HG03196 (cell line): ENCODE data around the gene GRAMD1B.

Source experiments
- ATAC-seq: cut with Tn5 transposase; IDR thresholded peaks from one replicate; pipeline ENCODE4 v1.9.1; 2021; ENCODE audit not compliant: unreplicated experiment

The GRAMD1B gene

DNA sequence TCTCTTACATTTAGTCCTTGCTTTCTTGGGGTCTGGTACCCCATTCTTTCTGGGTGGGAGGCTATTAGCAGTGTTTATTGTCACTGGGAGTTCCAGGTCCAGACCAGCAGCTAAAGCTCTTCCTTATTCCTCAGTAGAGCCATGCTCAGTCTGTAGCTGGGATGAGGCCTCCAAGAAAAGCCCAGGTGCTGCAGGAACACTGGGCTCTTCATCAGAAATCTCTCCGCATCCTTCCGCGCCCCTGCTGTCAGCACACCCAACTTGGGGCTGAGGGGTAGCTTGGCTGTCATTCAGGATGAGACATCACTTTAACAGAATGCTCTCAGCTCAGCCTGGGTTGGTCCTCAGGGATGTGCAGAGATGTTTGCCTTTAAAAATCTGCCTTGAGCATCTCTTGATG is 97.5 kb downstream of the GRAMD1B start:
- ATAC-seq, result no peak

DNA sequence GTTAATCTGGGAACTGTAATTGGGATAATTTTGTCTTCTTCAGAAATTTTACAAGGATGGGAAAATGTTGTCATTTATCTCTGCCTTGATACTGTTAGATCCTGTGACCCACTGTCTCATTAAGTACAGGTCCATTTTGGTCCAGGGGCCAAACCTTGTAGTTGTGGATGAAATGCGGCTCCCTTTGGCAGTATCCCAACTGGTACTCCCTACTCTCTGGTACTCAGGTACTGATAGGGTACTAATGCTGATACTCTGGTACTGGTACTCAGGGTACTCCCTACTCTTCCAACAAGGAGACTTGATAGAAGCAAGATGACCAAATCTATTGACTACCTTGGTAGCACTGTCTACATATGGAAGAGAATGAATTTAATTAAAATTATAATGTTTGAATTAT is 97.9 kb downstream of the GRAMD1B start:
- ATAC-seq, result no peak

DNA sequence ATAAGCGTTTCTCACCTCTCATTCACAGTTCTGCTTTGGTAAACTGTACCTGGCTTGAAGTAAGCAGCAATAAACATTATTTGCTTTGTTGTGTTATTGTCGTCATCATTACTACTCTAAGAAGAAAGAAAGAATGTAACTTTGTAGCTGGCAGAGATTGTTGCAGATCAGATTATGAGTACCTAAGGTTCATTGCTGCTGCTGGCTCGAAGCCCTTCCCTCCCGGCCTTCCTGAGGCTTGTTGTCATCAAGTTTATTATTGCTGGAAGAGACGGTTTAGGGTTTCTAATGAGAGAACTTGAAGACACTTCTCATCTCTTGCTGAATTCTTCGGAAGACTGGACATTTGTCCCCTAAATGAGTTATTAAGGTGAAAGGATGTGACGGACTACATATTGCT is 101.3 kb downstream of the GRAMD1B start:
- no peak for ATAC-seq

DNA sequence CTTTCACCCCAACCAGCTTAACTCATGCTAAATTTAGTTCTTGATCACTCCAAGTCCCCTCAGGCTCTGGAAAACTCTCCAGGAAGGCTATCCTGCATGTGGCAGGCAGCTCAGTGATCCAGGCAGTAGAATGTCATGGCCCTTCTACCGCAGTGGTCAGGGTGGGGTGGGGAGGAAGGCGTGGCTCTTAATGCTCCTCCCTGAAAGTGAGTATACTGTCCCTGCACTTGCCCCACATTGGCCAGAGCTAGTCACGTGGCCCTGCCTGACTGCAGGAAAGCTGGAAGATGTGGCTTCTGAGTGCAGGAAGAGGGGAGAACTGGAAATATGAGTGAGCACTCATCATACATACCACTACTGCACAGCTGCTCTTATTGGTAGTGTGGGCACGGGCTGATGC is 102.1 kb downstream of the GRAMD1B start:
- ATAC-seq, result no peak

DNA sequence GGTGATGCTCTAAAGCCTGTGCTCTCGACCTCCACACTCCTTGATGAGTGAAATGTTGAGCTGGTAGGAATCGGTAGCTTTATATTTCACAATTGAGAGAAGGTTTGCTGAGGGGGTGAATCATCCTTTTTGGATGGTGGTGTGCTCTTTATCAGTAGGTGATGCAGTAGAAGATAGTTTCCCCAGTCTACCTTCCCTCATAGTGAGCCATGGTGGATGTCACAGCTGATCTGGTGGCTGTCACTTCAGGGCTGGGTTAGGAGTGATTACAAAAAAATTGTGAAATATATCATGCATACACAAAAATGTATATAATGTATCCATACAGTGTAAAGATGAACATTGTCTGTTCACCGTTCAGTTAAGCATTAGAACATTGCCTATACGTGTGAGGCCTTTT is 105.3 kb downstream of the GRAMD1B start:
- ATAC-seq, result no peak

DNA sequence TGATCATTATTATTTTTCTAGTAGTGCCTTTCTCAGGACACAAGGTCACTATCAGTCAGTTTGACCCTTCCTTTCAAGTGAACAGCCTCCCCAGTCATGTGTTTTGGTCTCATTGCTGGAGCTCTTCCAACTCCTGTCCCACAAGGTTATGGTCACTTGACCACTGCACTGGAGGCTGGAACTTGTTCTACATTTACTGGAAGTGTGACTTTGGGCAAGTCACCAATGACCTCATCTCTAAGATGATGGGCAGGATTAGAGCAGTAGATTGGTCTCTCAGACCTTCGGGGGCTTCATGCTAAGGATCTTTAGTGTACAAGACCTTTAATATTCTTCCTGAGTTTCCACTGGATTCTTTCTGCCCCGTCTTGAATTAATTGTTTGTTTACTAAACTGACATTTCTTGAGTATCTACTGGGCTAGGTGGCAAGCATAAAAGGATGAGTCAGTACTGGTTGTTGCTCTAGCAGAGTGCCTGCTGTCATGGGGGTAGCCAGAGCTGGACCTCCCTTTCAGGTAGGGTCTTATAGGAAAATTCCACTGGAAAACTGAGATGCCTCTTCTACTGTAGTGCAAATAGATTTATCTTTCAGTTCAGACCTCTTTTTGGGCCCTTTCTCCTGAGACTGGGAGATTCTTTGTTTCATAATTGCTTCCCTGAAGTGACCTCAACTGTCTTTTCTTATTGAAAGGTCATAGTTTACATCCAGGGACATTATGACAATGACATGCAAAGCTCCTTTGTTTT is 106.8 kb downstream of the GRAMD1B start:
- no peak for ATAC-seq

DNA sequence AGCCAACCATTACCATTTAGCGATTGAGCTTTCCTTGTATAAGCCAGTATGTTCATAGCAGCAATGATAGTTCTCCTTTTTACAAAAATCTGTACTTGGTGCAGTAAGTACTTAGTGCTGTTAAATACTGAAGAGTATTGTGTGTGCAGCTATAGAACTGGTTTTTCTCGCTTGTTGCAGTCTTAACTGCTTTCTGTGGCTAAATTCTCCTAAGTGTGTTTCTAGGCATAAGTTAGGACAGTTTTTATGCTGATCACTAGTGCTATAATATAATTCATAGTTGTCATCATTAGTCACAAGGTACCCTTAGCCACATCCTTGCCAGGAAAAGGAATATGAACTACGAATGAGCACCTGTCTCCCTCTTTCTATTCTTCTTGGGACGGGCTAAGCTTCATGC is 107.7 kb downstream of the GRAMD1B start:
- no peak for ATAC-seq

DNA sequence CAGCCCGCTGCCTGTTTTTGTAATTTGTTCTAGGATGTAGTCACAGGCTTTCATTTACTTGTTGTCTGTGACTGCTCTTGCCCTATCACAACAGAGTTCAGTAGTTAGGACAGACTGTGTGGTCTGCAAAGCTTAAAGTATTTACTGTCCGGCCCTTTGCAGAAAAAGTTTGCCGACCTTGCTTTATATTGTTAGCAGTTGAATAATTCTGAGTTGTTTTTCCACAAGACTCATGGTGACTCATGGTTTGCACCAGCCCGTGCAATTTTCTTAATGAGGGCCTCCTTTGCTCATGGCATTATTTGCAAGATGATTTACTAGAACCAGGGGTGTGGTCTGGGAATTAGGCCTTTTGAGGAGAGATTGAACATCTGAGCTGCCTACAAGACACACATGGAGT is 113.7 kb downstream of the GRAMD1B start:
- ATAC-seq, result no peak

DNA sequence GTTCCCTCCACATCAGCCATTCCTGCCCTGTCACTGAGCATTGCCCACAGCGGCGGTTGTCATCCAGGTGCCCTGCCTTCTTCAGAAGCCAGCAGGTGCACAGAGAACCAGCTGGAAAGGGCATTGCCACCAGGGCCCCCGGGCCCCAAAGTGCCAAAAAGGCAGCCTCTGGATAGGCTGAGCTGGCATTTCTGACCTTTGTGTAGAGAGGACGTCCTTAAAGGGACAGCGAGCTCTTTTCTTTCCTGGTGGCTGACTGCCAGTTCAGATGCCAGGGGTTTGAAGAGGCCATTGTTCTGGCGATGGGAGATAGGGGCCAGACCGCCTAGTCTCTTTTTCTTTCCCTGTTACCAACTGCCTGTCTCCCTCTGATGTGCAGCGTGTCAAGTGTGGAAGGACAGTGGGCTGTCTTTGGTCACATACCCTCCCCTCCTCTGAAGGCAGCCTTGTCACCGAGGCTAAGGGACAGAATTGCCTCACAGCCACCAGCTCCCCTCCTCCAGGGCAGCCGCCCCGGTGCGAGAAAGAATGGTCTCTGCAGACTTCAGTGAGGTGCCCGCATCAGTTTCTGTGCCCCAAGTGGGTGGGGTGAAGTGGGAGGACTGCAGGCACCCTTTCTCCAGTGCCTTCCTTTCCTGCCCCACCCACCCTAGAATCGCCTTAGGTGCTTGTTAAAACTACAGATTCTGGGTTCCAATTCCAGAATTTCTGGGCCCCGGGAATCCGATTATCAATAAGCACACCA is 114.7 kb downstream of the GRAMD1B start:
- no peak for ATAC-seq

DNA sequence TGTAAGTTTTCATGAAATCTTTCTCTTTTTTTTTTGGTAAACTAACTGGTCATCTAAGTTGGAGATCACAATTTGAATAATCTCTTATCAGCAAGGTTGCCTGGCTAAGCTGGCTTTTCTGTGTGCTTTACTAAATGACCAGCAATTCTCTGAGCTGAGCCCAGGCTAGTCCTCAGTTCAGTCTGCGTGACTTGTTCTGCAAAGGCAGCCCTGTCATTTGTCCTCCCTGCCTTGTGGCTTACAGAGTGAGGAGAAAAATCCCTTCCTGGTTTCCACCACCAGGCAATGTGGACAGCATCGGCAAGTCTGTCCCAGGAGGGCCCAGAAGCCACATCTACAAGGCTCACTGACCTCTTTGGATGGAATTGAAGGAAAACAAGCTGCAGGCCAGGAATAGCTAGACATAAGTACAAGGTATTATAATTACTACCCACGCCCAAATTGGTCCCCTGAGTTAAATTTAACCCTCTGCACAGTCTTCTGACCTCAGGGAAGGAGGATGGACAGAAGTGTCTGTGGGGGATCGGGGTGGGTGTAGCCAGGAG is 115.7 kb downstream of the GRAMD1B start:
- ATAC-seq, result no peak

DNA sequence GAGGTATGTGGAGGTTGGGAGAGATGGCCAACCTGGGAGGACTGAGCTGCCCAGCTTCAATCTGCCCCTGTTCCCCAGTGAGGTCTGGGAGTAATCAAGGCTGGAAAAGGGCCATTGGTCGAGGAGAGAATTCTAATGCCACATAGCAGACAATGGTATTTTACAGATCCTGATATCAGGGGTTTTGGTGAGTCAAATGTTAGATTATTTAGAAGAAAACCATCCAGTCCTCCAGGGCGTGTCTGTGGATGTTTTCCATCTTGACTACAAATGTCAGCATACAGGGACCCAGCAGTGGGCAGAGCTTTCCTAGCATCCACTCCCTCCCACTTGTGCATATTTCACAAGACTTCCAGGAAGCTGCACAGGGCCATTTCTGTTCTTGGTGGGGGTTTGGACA is 116.4 kb downstream of the GRAMD1B start:
- ATAC-seq, result no peak

DNA sequence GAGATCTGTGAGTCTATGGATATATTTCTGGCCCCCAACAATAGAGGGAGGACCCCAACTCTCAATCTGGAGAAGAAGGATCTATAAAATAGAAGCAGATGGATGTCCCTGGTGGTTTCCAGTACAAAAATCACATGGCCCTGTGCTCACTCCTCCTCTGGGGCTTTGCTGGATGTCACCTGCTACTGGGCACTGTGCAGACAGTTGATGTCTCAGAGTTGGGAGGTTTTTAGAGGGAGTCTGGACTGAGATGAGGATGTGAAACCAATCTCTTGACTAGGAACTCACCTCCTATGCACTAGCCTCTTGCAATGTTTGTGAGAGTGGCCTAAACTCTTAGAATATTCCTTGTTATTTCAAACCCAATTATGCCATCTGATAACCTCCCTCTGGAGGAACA is 117.1 kb downstream of the GRAMD1B start:
- peak; percentile 81 for ATAC-seq

DNA sequence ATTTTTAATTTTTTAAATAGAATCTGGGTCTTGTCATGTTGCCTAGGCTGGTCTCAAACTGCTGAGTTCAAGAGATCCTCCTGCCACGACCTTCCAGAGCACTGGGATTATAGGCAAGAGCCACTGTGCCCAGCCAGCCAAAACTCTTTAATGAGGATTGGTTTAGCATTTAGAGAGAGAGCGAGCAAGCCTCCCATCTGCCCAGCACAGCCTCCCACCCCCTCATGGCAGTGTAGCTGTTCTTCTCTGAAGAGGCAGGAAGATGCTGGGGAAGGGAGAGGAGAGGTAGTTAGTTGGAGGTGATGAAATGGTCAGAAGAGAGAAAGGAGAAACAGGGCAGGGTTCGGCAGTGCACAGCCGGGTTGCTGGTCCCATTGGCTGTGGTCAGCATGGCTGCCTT is 118.7 kb downstream of the GRAMD1B start:
- ATAC-seq, result no peak

DNA sequence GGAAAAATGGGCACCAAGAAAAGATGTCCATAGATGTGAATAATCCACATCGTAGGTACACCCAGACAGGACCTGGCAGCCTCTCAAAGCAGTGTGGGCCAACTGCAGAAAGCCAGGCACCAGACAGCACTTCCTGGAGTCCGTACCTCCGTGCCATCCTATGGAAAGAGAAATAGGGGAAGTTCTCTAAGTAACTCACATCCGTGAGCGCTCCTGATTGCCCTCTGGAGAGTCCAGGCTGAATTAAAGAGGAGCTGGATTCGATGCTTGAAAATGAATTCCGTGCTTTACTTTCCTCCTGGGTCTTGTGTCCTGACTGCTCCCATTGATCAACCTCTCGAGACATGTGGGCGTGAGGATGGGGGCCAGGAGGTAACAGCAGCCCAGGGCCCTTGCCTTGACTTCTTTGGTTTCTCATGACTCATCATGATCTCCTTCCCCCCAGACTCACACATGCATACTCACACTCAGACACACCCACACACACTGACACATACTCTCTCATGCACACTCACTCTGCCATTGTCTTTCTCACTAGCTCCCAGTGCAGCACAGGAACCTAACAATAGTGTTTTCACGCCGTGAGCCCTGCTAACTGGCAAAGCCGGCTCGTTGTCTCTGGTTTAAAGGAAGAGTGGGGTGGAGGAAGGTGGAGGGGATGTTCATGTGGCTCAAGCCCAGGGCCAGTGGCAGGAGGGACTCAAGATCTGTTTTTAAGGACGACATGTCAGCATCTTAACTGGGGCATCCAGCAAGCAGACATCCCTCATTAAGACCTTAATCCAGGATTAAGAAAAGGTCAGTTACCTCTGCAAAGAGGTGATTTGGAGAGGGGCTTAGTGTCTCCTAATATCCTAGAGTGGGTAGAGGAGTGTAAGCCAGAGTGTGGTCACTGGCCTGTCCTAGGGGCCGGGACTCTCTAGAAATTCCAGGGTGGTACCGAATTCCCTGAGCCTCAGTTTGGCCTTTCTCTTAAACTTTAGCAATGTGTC is 120.2 kb downstream of the GRAMD1B start:
- ATAC-seq, result no peak

DNA sequence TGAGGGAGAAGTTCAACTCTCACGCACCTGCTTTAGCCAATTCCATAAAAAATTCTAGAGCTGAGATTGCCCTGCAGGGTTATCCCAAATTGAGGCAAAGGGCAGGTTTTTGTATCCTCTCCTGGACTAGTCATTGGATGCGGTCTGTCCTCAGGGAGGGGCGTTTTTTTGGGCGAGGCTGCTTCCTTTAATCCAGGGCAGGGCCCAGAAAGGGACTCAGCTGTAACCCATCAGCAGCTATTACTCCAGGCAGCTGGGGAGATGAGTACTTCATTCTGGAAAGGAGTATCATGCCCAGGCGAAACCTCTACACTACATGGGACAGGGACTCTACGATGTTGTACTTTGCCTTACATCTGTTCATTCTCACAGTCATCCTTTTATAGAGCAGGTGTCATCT is 121.0 kb downstream of the GRAMD1B start:
- no peak for ATAC-seq

DNA sequence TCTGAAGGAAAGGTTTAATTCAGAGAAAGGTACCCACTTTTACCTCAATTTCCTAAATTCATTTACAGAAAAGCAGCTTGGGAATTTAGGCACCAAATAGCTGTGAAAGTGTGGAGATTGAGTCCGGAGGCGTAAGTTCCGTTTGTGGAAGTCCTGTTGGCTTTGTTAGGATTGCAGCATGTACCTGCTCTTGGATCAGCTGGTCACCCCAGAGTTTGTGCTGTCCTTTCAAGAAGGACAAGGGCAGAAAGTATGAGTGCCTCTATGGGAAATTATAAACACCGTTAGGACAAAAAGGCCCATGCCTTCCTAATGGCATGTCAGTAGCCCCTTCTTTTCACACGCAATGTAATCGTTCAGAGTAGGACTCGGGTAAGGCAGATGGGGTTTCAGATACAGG is 126.6 kb downstream of the GRAMD1B start:
- ATAC-seq, result no peak

DNA sequence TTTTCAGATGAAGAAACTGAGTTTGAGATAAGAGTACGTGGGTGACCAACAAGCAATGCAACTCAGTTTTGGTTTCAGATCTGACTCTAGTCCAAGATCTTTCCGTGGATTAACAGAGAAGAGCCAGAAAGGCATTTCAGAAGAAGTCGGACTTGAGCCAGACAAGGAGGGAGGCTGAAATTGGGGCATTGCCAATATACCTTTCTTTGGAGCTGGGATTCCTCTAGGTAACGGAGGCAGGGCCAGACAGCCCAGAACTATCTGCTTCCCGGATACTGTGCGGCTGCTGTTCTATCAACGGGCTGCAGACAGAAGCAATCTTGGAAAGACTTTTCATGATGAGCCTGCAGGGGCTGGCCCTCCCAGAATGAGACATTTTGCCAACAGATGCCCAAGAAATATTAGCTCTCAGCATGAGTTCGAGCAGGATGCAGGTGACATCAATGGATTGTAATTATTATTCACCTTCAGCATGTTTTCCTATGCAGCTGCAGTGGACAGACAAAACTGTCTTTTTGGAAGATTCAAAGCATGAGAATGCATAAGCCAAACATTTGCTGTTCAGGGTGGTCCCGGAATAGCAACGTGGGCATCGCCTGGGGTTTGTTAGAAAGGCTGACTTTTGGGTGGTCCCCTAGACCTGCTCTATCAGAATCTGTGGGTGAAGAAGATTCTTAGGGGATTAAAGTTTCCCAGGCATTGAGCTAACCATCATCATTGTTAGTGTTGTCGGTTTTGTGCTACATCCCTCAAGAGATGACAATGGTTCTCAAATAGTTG is 128.7 kb downstream of the GRAMD1B start:
- ATAC-seq, result no peak

DNA sequence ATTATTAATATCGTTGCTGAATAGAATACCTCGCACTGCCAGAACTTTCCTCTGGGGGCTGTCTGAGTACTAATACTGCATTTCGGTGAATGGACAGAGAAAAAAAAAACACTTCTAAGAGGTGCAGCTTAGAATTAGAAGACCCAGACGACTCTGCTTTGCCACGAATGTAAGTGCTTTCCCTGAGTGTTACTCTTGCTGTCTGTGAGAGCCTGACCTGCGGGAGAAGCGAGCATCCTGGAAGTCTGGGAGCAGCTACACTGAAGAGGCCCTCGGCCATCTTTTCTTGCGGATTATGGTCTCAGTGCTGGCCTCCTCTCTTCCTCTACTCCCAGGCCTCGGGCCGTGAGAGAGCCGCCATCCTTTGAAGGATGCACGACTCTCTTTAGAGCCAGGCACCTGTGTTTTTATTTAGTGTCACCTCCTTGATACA is 129.5 kb downstream of the GRAMD1B start:
- ATAC-seq, result no peak

DNA sequence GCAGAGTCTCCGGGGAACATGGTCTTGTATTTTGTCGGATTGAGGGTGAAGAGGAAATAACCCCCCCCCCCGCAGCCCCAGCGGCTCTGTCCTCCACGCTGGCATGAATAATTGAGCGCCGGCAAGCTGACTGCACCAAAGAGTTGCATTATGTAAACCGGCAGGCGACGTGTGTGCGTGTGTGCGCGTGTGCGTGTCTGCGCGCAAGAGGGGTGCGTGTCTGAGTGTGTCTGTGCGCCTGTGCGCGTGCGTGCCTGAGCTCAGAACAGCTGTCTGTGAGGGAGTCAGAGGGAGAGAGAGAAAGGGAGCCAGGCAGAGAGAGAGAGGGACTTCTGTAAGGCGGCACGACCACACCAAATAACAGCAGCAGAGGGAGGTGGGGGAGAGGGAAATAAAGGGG is 129.9 kb downstream of the GRAMD1B start:
- no peak for ATAC-seq

DNA sequence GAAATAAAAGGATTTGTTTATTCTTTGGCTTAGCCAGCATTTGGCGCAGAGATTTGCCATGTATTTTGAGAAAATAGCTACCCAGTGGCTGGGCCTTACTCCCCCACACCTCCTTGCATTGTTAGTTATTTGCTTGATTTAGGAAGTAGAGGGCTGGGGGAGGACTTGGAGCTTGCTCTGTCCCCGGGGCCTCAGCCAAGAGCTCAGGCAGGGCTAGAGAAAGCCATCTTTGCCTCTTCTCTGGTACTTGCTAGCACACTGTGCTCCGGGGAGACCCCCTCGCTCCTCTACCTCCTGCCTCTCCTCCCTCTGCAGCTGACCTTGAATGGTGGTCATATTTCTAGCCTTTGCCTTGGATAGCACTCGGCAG is 131.3 kb downstream of the GRAMD1B start:
- no peak for ATAC-seq
